GM19463 (cell line): ENCODE results near the gene DEPDC5.
"Not testable (repeated sequence)": the region's sequence is repeated elsewhere in the genome, so short reads cannot be mapped to it uniquely, and the experiment has no call there.

Source experiments
- ATAC-seq: cut with Tn5 transposase; IDR thresholded peaks from one replicate; pipeline ENCODE4 v1.9.1; 2021; ENCODE audit warnings: mild to moderate bottlenecking, moderate library complexity; ENCODE audit not compliant: unreplicated experiment

DEPDC5 gene

GRCh38 chr22:31753634-31754501, at the start of gene DEPDC5:
Gene DEPDC5 (plus strand): TSS chr22:31754019. CDS start chr22:31754922, 903 bp downstream.
- ATAC-seq = peak; percentile 67

- ATAC-seq = no peak
Measured at GRCh38 chr22:31707519-31707918, 46.3 kb upstream of the DEPDC5 start.

- not testable (repeated sequence) for ATAC-seq
Measured at GRCh38 chr22:31711226-31711625, 42.6 kb upstream of the DEPDC5 start.

- ATAC-seq = no peak
Measured at GRCh38 chr22:31715147-31715778, 38.6 kb upstream of the DEPDC5 start.

- ATAC-seq = no peak
Measured at GRCh38 chr22:31719850-31720471, 33.9 kb upstream of the DEPDC5 start.

GRCh38 chr22:31723723-31724122, 30.1 kb upstream of the DEPDC5 start:
- ATAC-seq = no peak

GRCh38 chr22:31726692-31727091, 27.1 kb upstream of the DEPDC5 start:
- ATAC-seq = no peak

GRCh38 chr22:31728857-31729256, 25.0 kb upstream of the DEPDC5 start:
- ATAC-seq = no peak

GRCh38 chr22:31730344-31730711, 23.5 kb upstream of the DEPDC5 start:
- ATAC-seq = no peak

- no peak for ATAC-seq
Measured at GRCh38 chr22:31732089-31732829, 21.6 kb upstream of the DEPDC5 start.

- ATAC-seq = no peak
Measured at GRCh38 chr22:31733580-31734079, 20.2 kb upstream of the DEPDC5 start.

GRCh38 chr22:31734512-31734911, 19.3 kb upstream of the DEPDC5 start:
- no peak for ATAC-seq

- ATAC-seq = no peak
Measured at GRCh38 chr22:31736458-31736857, 17.4 kb upstream of the DEPDC5 start.

- no peak for ATAC-seq
Measured at GRCh38 chr22:31737932-31738331, 15.9 kb upstream of the DEPDC5 start.

- ATAC-seq = no peak
Measured at GRCh38 chr22:31738566-31738965, 15.3 kb upstream of the DEPDC5 start.

GRCh38 chr22:31739795-31740201, 14.0 kb upstream of the DEPDC5 start:
- ATAC-seq = no peak

- not testable (repeated sequence) for ATAC-seq
Measured at GRCh38 chr22:31740314-31740713, 13.5 kb upstream of the DEPDC5 start.

GRCh38 chr22:31742115-31742514, 11.7 kb upstream of the DEPDC5 start:
- no peak for ATAC-seq

GRCh38 chr22:31742682-31743081, 11.1 kb upstream of the DEPDC5 start:
- ATAC-seq = no peak

GRCh38 chr22:31743871-31744270, 9.9 kb upstream of the DEPDC5 start:
- no peak for ATAC-seq

- no peak for ATAC-seq
Measured at GRCh38 chr22:31747441-31747840, 6.4 kb upstream of the DEPDC5 start.
